Ishikawa (cell line): ENCODE results near the gene RPS28.

Source experiments
- CEBPB ChIP-seq: IDR thresholded peaks from 2 replicates; pipeline ENCODE4 v1.6.1; 2012
- CREB1 ChIP-seq: IDR thresholded peaks from 2 replicates; pipeline ENCODE4 v1.6.1; 2012; ENCODE audit warnings: low read depth
- EGR1 ChIP-seq: IDR thresholded peaks from 2 replicates; pipeline ENCODE4 v1.6.1; 2012
- EP300 ChIP-seq: IDR thresholded peaks from 2 replicates; pipeline ENCODE4 v1.6.1; 2012; ENCODE audit warnings: borderline replicate concordance
- FOXM1 ChIP-seq: IDR thresholded peaks from 2 replicates; pipeline ENCODE4 v1.6.1; 2012; ENCODE audit warnings: low read depth, borderline replicate concordance
- MAX ChIP-seq: IDR thresholded peaks from 2 replicates; pipeline ENCODE4 v1.6.1; 2012
- NFIC ChIP-seq: IDR thresholded peaks from 2 replicates; pipeline ENCODE4 v1.6.1; 2012
- RAD21 ChIP-seq: IDR thresholded peaks from 2 replicates; pipeline ENCODE4 v1.6.1; 2012; ENCODE audit warnings: low read depth
- REST ChIP-seq: IDR thresholded peaks from 2 replicates; pipeline ENCODE4 v1.6.1; 2012; ENCODE audit warnings: low read depth, mild to moderate bottlenecking
- TAF1 ChIP-seq: IDR thresholded peaks from 2 replicates; pipeline ENCODE4 v1.6.1; 2012; ENCODE audit warnings: low read depth, mild to moderate bottlenecking
- TCF12 ChIP-seq: IDR thresholded peaks from 2 replicates; pipeline ENCODE4 v1.6.1; 2012; ENCODE audit warnings: low read depth
- TEAD4 ChIP-seq: IDR thresholded peaks from 2 replicates; pipeline ENCODE4 v1.6.1; 2012
- USF1 ChIP-seq: IDR thresholded peaks from 2 replicates; pipeline ENCODE4 v1.6.1; 2012
- YY1 ChIP-seq: IDR thresholded peaks from 2 replicates; pipeline ENCODE4 v1.6.1; 2012; ENCODE audit warnings: low read depth
- ZBTB7A ChIP-seq: IDR thresholded peaks from 2 replicates; pipeline ENCODE4 v1.6.1; 2012; ENCODE audit warnings: low read depth

RPS28 gene

GRCh38 chr19:8333767-8334457 is 12.6 kb downstream of the RPS28 start:
- TF ChIP-seq ZBTB7A, result no peak

- no peak for TF ChIP-seq REST
- TF ChIP-seq RAD21, result no peak
- TF ChIP-seq TCF12, result no peak
- no peak for TF ChIP-seq CEBPB
- peak; percentile 47; the same call in 1 of the 2 replicates for TF ChIP-seq MAX
- TF ChIP-seq YY1, result no peak
- no peak for TF ChIP-seq FOXM1
- TF ChIP-seq TAF1, result peak; percentile 32; the same call in 1 of the 2 replicates
- no peak for TF ChIP-seq USF1
- no peak for TF ChIP-seq CREB1
- TF ChIP-seq EGR1, result no peak
- no peak for TF ChIP-seq NFIC
- no peak for TF ChIP-seq TEAD4
- no peak for TF ChIP-seq ZBTB7A
These were observed 13.4 kb downstream of the RPS28 start for GRCh38 chr19:8334458-8335342.

GRCh38 chr19:8335343-8336071 is 14.2 kb downstream of the RPS28 start:
- TF ChIP-seq TEAD4 (no peak), MAX (0 out of 2 replicates have a peak, but pooled peaks have one; percentile 7)

GRCh38 chr19:8336072-8336569 is 14.8 kb downstream of the RPS28 start:
- TF ChIP-seq EGR1 (no peak), EP300 (no peak), YY1 (no peak), TCF12 (no peak), TAF1 (no peak), CEBPB (no peak), FOXM1 (no peak), REST (no peak), TEAD4 (no peak), USF1 (no peak), ZBTB7A (no peak), RAD21 (no peak), CREB1 (no peak), NFIC (no peak), MAX (no peak)

- no peak for TF ChIP-seq TEAD4
- no peak for TF ChIP-seq TAF1
- TF ChIP-seq NFIC, result no peak
- no peak for TF ChIP-seq TCF12
- TF ChIP-seq USF1, result no peak
- no peak for TF ChIP-seq EGR1
- no peak for TF ChIP-seq REST
- no peak for TF ChIP-seq EP300
- no peak for TF ChIP-seq ZBTB7A
- TF ChIP-seq CEBPB, result no peak
- TF ChIP-seq RAD21, result no peak
- no peak for TF ChIP-seq YY1
- no peak for TF ChIP-seq FOXM1
- no peak for TF ChIP-seq CREB1
These were observed 15.4 kb downstream of the RPS28 start for GRCh38 chr19:8336660-8337059.
